GM18507 (cell line): ENCODE measurements around the gene GGT7.
"Not testable (repeated sequence)": the region's sequence is repeated elsewhere in the genome, so short reads cannot be mapped to it uniquely, and the experiment has no call there.

Experiments used
- DNase-seq: peaks from one replicate; pipeline ENCODE4 v3.0.0; 2011; ENCODE audit warnings: low read depth; ENCODE audit not compliant: insufficient read length; ENCODE audit errors: extremely low spot score
- FAIRE-seq: peaks from 2 replicates; lab custom pipeline; 2011; peaks lifted over from hg19 to GRCh38; lab: Jason Lieb, UNC

The GGT7 gene, protein sequence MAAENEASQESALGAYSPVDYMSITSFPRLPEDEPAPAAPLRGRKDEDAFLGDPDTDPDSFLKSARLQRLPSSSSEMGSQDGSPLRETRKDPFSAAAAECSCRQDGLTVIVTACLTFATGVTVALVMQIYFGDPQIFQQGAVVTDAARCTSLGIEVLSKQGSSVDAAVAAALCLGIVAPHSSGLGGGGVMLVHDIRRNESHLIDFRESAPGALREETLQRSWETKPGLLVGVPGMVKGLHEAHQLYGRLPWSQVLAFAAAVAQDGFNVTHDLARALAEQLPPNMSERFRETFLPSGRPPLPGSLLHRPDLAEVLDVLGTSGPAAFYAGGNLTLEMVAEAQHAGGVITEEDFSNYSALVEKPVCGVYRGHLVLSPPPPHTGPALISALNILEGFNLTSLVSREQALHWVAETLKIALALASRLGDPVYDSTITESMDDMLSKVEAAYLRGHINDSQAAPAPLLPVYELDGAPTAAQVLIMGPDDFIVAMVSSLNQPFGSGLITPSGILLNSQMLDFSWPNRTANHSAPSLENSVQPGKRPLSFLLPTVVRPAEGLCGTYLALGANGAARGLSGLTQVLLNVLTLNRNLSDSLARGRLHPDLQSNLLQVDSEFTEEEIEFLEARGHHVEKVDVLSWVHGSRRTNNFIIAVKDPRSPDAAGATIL

DNA sequence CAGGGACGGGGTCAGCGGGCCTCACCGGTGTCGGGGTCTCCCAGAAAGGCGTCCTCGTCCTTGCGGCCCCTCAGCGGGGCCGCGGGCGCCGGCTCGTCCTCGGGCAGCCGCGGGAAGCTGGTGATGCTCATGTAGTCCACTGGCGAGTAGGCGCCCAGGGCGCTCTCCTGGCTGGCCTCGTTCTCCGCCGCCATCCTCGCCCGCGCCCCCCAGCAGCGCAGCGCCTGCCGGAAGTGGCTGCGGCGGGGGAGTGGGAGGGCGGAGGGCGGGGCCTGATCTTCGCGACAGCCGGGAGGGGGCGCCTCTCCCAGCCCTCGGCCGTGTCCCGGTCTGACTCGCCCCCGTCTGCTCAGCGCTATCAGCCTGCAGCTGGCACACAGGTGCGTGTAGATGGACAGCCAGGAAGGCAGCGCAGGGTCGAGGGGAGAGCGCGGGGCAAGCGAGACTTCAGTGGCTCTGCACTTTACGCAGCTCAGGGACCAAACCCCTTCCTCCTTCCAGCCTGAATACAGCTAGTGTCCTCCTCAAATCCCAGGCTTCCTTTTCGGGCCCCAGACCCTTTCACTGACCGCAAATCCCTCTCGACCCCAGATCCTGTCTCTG, at the start of gene GGT7:
Gene GGT7 (minus strand): TSS at position 235 of the 603 bp plus-strand sequence. CDS start 41 bp downstream, at position 194.
- DNase-seq (peak; percentile 83), FAIRE-seq (peak; percentile 47)

DNA sequence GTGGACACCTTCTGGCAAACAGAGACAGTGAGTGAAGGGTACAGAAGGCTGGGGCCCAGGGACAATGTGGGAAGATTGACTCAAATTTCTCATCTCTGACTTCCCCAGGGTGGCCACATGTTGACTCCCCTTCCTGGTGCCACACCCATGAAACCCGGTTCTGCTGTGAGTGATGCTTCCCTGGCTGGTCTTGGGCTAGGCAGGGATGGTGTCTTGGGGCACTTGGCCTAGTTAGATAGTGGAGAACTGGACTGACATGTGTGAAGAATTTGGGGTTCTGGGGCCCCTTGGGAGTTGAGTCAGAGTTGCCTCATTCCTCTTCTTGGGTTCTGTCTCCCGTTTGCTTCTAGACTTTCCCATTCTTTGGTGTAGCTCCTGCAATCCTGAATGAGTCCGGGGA, 48.8 kb upstream of the GGT7 start:
- DNase-seq (no peak), FAIRE-seq (no peak)

DNA sequence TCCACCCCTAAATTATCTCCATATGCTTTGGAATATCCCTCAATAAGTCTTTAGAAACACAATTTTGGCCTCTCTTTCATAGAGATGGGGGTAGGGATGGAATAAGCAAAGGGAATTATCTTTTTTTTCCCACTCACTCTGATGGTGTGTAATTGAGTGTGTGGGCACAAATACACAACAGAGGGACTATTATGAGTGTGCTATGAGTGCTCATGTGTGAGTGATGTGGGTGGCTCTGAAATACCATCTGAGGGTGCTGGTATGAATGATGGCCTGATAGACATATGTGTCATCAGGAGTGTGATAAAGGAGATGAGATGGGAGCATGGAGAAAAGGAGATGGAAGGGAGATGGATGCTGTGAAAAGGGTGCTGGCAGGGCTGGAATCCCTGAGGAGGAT, 47.4 kb upstream of the GGT7 start:
- DNase-seq (no peak), FAIRE-seq (no peak)

DNA sequence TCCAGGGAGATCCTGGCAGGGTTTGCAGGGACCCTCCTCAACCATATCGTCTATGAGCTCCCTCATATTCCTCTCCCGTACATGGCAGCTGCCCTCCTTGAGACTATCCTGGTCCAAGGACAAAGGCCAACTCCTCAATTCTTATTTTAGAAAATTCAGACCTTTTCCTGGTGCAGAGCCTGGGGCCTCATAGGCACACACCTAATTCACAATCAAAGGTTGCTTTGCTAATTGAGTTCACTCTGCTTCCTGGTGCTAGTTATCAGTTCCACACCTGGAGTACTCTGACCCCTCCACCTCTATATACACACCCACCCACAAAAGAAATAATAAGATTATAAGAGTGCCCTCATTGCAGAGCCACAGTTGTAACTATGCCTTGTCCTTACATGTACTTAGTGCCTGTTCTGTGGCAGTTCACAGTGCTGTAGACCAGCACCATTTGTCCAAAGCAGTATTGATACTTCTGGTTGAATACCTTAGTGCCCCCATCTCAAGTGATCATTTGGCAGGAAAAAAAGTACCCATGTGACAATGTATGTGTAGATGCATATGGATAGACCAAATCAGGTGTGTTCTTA, 44.2 kb upstream of the GGT7 start:
- FAIRE-seq, result no peak
- no peak for DNase-seq

DNA sequence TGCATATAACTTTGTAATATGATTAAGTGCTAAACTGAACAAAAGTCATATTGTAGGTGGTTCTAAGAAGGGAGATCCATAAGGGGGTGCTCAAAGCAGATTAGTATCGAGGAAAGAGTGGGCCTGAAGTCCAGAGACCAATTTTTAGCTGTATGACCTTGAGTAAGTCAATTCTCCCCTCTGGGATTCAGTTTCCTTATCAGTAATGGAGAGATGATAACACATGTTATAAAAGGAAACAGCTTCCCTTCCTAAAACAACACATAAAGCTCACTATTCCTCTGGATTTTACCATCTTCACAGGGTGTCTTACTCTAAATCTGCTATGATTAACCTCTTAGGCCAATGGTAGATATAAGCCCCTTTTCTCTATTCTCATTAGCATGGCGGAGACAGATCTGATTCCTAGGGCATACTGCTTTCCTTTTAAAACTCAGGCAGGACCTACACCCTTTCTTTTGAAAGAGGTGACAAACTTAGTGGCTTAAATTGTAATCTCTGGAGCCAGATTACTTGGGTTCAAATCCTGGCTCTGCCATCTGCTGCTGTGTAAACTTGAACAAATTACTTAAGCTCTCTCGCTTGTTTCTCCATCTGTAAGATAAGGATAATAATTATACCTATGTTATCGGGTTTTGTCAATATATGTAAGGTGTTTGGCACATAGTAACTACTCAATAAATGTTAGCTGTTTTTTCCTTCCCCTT, 43.2 kb upstream of the GGT7 start:
- FAIRE-seq, result no peak
- DNase-seq, result no peak

DNA sequence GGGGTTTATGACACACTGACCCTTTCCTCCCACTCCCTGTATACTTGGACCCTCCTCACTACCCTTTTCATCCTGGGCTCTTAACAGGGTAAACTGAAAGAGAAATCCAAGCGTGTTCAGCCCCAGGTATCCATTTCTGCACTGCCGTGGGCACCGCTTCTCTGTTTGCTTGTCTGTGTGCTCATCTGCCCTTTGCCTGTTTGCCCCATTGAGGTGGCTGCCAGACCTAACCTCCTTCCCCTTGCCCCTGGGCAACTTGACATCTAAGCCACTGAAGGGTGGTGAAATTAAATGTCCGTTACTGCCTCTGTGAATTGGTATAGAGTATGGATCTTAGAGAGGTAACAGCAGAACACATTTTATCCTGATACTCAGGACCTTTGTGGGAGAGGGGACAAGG, 42.5 kb upstream of the GGT7 start:
- no peak for FAIRE-seq

DNA sequence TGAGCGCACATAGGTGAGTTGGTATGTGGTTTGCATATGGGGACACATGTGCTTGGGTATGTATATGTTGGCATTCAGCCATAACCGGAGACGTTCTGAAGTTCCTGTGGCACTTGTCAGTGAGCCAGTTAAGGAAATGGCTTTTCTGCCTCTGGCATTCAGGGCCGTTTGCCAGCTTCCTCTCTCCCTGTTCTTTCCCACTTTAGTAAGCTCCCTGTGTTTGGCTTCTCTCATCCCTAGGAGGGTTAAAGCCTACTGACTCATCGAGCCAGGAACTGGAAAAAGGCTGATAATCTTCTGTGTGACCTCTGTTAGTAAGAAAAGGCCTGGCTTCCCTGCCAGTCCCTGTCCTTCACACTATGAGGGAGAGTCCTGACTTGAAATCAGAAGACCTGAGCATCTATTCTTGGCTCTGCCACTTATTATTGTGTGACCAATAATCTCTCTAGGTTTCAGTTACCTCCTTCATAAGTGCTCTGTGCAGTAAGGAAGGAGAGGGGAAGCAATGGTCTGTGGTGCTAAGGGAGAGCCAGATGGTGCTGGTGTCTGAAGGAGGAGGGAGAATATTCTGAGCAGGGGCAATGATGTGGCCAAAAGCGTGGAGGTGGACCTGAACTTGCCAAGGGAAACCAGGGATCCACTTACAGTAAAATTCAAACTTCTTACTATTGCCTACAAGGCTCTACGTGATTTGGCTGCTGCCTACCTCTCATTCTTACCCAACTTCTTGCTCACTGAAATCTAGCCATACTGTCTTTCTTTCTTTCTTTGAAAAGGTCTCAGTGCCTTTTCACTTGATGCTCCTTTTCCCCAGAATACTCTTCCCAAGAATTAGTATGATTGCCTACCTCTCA, 35.2 kb upstream of the GGT7 start:
- no peak for FAIRE-seq
- no peak for DNase-seq

More for the DNA sequence above, 42.5 kb upstream of the GGT7 start:
- no peak for DNase-seq

DNA sequence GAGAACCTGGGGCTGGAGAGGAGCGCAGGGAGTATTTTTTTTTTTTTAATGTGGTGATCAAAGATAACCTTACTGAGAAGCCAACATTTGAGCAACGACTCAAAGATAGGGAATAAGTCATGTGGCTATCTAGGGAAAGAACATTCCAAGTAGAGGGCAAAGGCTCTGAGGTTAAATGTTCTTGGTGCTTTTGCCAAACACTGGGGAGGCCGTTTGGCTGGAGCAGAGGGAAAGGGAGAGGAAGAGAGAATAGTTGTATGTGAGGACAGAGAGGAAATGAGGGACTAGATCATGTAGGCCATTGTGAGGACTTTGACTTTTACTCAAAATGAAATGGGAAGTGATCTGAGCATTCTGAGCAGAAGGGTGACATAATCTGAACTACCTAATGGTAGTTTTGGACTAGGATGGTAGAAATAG, 31.6 kb upstream of the GGT7 start:
- no peak for FAIRE-seq
- no peak for DNase-seq

DNA sequence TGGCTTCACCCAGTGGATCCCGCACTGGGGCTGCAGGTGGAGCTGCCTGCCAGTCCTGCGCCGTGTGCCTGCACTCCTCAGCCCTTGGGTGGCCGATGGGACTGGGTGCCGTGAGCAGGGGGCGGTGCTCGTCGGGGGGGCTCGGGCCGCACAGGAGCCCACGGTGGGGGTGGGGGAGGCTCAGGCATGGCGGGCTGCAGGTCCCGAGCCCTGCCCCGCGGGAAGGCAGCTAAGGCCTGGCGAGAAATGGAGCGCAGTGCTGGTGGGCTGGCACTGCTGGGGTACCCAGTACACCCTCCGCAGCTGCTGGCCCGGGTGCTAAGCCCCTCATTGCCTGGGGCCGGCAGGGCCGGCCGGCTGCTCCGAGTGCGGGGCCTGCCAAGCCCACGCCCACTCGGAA, 26.1 kb upstream of the GGT7 start:
- DNase-seq, FAIRE-seq: not testable (repeated sequence)

DNA sequence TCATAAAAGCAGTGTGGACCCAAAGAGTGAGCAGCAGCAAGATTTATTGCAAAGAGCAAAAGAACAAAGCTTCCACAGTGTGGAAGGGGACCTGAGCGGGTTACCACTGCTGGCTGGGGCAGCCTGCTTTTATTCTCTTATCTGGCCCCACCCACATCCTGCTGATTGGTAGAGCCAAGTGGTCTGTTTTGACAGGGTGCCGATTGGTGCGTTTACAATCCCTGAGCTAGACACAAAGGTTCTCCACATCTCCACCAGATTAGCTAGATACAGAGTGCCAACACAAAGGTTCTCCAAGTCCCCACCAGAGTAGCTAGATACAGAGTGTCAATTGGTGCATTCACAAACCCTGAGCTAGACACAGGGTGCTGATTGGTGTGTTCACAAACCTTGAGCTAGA, 25.5 kb upstream of the GGT7 start:
- not testable (repeated sequence) for DNase-seq, FAIRE-seq

DNA sequence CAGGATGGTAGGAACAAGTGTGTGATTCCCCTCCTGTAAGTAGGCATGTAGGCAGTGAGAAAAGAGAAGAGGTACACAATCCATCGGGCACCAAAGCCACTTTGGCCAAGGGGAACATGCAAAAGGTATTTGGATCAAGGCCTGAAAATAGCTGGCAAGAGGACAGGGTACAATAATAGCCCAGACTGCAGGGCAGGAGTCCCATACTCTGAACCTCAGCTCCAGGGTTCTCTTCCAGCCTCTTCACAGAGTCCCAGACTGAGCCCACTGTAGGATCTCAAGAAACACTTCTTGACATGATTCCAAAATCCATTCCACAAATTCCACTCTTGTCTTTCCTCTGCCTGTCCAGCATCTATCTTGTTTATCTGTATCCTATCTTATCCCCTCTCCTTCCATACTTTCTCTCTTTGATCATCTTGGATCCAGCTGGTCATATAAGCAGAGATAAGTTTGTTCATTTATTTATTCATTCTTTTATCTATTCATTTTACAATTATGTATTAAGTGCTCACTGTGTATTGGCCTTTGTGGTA, 23.5 kb upstream of the GGT7 start:
- DNase-seq (no peak), FAIRE-seq (no peak)

DNA sequence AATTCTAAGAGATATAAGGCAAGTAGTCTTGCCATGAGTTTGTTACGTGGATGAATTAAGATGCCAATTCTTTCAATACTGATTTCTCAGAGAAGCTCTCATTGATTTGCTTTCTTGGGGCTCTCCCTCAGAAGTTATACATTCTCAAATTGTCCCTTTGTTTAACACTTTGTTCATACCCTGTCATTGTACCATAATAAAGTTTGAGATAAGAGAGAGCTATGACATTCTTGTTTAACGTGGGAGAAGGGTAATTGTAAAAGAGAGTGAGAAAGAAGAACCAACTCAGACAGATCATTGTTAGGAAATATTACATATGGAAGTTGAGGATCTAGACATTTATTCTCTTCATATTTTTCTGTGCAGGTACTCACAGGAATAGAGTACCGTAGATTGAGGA, 22.8 kb upstream of the GGT7 start:
- FAIRE-seq (no peak), DNase-seq (no peak)

DNA sequence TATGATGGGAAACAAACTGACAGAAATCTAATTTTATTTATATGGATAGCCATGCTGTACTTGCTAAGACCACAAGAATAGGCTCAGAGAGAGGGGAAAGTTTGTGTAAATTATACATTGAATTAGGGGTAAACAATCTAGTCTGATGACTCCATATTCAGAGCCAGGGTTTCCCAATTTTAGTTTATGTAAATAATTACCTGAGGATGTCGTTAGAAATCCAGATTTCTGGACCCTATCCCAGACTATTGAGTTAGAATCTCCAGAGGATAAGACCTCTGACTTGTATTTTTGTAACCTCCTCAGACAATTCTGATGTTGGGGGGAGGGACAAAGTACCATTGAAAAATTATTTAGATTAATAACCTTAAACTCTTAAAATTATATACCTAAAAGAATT, 22.1 kb upstream of the GGT7 start:
- no peak for FAIRE-seq

DNA sequence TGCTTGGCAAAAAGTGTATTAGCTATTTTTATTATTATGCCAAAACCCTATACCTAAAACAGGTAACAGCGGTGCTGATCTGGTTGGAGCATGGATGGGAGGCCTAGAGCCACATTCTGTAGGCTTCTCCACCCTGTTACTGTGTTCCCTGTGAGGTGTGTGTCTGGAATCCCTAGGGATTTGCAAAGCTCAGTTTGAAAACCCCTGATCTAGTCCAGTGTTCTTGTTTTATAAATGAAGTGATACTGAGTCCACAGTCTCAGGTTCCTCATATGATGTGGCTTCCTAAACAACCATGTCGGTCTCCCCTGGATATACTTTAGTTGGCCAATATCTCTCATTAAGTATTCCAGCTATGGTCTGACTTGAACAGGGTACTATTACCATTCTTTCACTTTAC, 20.0 kb upstream of the GGT7 start:
- FAIRE-seq, result no peak
- no peak for DNase-seq

More for the DNA sequence above, 22.1 kb upstream of the GGT7 start:
- no peak for DNase-seq

DNA sequence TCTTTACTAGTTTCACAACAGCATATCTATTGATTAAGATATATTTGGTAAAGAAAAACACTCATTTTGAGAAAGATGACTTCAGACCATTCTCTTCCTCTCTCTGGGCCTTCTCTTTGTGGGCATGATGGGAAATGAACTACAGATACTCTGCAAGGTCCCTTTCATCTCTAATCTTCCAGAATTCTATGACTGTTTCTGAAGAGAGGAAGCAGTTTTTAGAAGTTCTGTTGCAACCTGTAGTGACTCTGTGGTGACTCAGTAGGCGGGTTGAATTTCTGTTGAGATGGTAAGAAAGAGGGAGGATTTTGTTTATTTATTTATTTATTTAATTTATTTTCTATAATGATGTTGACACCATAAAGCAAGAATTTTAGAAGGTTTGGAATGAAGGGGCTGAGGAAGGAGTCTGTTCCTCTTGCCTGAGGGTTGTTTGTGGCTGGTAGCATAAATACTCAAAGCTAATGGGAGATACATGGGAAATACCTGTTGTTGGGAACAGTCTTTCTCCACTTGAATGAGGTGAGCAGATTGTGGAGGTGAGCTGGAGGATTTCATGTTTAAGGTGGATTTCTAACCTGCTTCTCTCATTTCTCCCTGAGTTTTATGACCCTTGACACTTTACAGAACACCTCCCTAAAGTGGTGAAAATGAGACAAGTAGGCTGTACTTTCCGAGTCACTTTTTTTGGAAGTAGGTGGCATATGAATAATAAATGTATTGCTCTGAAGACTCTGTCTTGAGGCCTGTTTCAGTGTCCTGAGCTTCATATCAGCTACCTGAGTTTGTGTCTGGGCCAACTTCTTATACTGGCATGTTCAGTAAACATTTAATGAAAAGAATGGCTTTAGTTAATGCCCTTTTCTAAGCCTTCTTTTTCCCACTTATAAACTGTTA, 18.8 kb upstream of the GGT7 start:
- FAIRE-seq (no peak), DNase-seq (no peak)

DNA sequence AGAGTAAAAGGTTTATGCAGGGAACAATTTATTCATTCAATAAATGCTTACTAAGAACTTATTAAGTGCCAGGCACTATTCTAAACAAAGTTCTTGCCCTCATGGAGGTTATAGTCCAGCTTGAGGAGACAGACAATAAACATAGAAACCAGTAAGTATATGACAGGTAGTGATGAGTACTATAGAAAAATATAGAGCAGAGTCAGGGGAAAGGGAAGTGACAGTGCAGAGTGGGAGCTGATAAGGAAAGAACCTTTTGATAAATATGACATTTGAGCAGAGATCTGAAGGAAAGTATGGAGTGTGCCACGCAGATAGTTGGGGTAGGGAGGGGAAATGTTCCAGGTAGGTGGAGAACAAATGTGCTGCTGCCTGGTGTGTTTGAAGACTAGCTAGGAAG, 15.8 kb upstream of the GGT7 start:
- DNase-seq (no peak), FAIRE-seq (no peak)

DNA sequence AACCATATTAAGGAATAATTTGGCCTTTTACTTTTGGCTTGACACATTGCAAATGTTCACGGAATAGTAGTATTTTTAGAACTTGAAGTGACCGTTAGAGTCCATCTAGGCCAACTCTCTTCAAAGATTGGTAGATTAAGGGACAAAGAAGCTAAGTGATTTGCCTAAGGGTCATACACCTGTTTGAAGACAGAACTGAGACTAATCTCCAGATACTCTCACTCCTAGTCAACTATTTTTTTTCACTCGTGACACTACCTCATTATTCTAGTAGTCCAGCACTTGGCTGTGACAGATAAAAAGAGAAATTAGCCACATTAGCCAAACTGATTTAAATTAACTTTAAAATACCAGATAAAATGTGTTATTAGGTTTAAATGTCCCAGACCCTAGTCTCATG, 14.4 kb upstream of the GGT7 start:
- FAIRE-seq (no peak), DNase-seq (no peak)

DNA sequence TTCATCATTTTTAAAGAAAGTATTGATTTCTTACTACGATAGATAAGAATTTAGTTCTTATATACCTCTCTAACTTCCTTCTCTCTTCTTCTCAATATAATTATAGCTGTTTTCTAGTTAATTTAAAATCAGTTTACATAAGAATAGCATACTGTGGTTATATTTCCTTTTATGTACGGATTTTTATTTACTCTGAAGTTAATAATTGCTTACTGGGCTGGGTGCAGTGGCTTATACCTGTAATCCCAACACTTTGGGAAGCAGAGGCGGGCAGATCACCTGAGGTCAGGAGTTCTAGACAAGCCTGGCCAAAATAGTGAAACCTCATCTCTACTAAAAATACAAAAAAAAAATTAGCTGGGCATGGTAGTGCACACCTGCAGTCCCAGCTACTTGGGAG, 13.5 kb upstream of the GGT7 start:
- no peak for FAIRE-seq
- no peak for DNase-seq
